Caco-2 (cell line): ENCODE results near the gene MAP3K19. TPM values are rescaled to one million over a fixed set of nuclear protein-coding genes. Genes with fewer than 3 reads are reported as not detected.
"Not testable (repeated sequence)": the region's sequence is repeated elsewhere in the genome, so short reads cannot be mapped to it uniquely, and the experiment has no call there.

Source experiments
- BruUV-seq: library from RNA; stranded (reverse); fragments of 400-500 nt; replicated peaks from 2 replicates; lab custom pipeline; 2021; lab: Mats Ljungman, UMichigan
- CTCF ChIA-PET: fragments of 300-600 bp; sonication (Branson Sonifier 250); formaldehyde crosslinking; loops from one replicate; lab custom pipeline; 2022; ENCODE audit warnings: antibody characterized with exemption; lab: Charles Lee
- POLR2A ChIA-PET: fragments of 300-600 bp; sonication (Branson Sonifier 250); formaldehyde crosslinking; loops from one replicate; lab custom pipeline; 2022; ENCODE audit warnings: antibody characterized with exemption; lab: Charles Lee
- DNase-seq, 2 experiments: peaks; one replicate each; pipeline versions ENCODE4 v3.0.0 to v3.0.0-alpha.2; 2020 to 2022
- H3K27me3 ChIP-seq: replicated peaks from 2 replicates; pipeline ENCODE4 v1.6.0; 2011; ENCODE audit warnings: low read length; ENCODE audit not compliant: control insufficient read depth, insufficient read depth
- H3K36me3 ChIP-seq: 2 replicates; pipeline ENCODE4 v1.5.1; 2011; ENCODE audit warnings: low read length; ENCODE audit not compliant: control insufficient read depth, insufficient read depth
- H3K4me1 ChIP-seq: fragments of 250-450 bp; sonication (Bioruptor Pico); 2 replicates; pipeline ENCODE4 v1.5.1; 2020; ENCODE audit warnings: mild to moderate bottlenecking
- H3K4me3 ChIP-seq: 2 replicates; pipeline ENCODE4 v1.5.1; 2011; ENCODE audit warnings: low read depth, mild to moderate bottlenecking, control low read depth, low read length
- H3K9me3 ChIP-seq: fragments of 250-450 bp; sonication (Bioruptor Pico); 2 replicates; pipeline ENCODE4 v1.5.1; 2020; ENCODE audit warnings: mild to moderate bottlenecking, moderate library complexity
- H3K27ac Mint-ChIP-seq: one replicate; pipeline ENCODE4 v1.8.0; 2022; ENCODE audit warnings: mixed read lengths; ENCODE audit not compliant: unreplicated experiment
- H3K27me3 Mint-ChIP-seq: one replicate; pipeline ENCODE4 v1.8.0; 2022; ENCODE audit warnings: mixed read lengths; ENCODE audit not compliant: insufficient read depth, unreplicated experiment
- H3K36me3 Mint-ChIP-seq: one replicate; pipeline ENCODE4 v1.8.0; 2022; ENCODE audit warnings: mild to moderate bottlenecking, mixed read lengths; ENCODE audit not compliant: insufficient read depth, unreplicated experiment
- H3K4me1 Mint-ChIP-seq: one replicate; pipeline ENCODE4 v1.8.0; 2022; ENCODE audit warnings: low read depth, mixed read lengths; ENCODE audit not compliant: unreplicated experiment
- H3K4me3 Mint-ChIP-seq: one replicate; pipeline ENCODE4 v1.8.0; 2022; ENCODE audit warnings: mild to moderate bottlenecking, moderate library complexity, mixed read lengths; ENCODE audit not compliant: unreplicated experiment
- H3K9me3 Mint-ChIP-seq: one replicate; pipeline ENCODE4 v1.8.0; 2022; ENCODE audit warnings: mixed read lengths; ENCODE audit not compliant: unreplicated experiment
- intact Hi-C: fragments of 100-400 bp; cut with micrococcal nuclease; formaldehyde crosslinking; loops from one replicate; pipeline ENCODE4 v1.10.0; 2022; ENCODE audit not compliant: unreplicated experiment
- total RNA-seq: library from RNA; stranded (reverse); gene quantifications from 2 replicates; pipeline ENCODE4 v1.2.3, GENCODE V29; 2022
- TF ChIP-seq, protein P1 (sequence below), 2 experiments: fragments of 200-600 bp in 1 of 2; IDR thresholded peaks; 1 replicate in 1 of 2; 2 replicates in 1 of 2; pipeline versions ENCODE4 v1.5.1 to v1.8.0; 2011 to 2022; ENCODE audit warnings: antibody characterized with exemption in 1 of 2, control low read depth in 1 of 2, inconsistent platforms in 1 of 2, low read depth in 1 of 2, low read length in 1 of 2, mild to moderate bottlenecking in 1 of 2, moderate library complexity in 1 of 2; ENCODE audit not compliant: insufficient read depth in 1 of 2, severe bottlenecking in 1 of 2, unreplicated experiment in 1 of 2

The MAP3K19 gene
- total RNA-seq, 1 experiment from 2014 or later: not detected

DNA sequence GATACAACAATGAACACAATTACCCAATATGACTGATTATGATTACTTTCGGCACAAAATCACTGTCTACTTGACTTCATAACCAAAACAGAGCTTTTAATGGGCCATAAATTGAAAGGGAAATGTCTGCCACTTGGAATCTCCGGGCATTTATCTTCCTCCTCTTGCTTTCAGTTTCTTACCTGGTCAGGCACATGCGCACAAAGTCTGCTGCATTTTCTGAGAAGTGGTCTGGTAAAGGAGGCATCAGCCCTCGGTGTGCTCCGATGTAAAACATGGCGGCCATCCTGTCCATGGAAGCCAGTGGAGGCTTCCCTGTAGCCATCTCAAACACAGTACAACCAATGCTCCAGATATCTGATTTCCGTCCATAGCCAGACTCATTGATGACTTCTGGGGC is 66.6 kb downstream of the MAP3K19 start:
- Histone ChIP-seq H3K36me3 (no peaks in the 10 kb centered on the region), H3K4me1 (no peaks in the 10 kb centered on the region), H3K4me3 (no peak overlapping the region), H3K27me3 (no peaks in the 10 kb centered on the region; the same call in 1 of the 2 replicates), H3K9me3 (no peaks in the 10 kb centered on the region)
- H3K9me3 Mint-ChIP-seq: no peaks in the 10 kb centered on the region
- DNase-seq: no peak
- H3K4me3 Mint-ChIP-seq: no peak overlapping the region
- intact Hi-C loops: no loop called here
- ChIA-PET POLR2A (no interaction called here), CTCF (no interaction called here)
- H3K27me3 Mint-ChIP-seq: no peaks in the 10 kb centered on the region
- BruUV-seq: no TSS peak
- no peaks in the 10 kb centered on the region for H3K4me1 Mint-ChIP-seq
- H3K27ac Mint-ChIP-seq: no peak overlapping the region
- H3K36me3 Mint-ChIP-seq: no peaks in the 10 kb centered on the region
- TF ChIP-seq, protein P1, sequence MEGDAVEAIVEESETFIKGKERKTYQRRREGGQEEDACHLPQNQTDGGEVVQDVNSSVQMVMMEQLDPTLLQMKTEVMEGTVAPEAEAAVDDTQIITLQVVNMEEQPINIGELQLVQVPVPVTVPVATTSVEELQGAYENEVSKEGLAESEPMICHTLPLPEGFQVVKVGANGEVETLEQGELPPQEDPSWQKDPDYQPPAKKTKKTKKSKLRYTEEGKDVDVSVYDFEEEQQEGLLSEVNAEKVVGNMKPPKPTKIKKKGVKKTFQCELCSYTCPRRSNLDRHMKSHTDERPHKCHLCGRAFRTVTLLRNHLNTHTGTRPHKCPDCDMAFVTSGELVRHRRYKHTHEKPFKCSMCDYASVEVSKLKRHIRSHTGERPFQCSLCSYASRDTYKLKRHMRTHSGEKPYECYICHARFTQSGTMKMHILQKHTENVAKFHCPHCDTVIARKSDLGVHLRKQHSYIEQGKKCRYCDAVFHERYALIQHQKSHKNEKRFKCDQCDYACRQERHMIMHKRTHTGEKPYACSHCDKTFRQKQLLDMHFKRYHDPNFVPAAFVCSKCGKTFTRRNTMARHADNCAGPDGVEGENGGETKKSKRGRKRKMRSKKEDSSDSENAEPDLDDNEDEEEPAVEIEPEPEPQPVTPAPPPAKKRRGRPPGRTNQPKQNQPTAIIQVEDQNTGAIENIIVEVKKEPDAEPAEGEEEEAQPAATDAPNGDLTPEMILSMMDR (IDR thresholded peaks at IDR 0.05; ENCODE audit: insufficient read depth in 1 of 2, low read depth in 1 of 2, low read length in 1 of 2, severe bottlenecking in 1 of 2, unreplicated experiment in 1 of 2): no peak

DNA sequence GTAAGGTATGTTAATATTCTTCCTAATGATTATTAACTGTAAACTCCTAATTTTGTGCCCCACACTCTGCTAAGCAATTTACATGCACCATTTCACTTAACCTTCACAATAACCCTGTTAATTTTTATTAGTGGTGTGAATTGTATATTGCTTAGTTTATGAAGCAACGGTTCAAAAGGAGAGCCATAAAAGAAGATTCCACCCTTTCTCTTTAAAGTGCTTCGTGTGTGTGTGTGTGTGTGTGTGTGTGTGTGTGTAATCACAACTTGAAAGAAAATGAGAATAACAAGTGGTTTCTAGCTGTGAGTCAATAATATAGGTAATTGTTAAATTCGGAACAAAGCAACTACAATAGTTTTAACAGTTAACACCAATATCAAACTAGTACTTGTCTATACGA is 68.0 kb downstream of the MAP3K19 start:
- no TSS peak for BruUV-seq
- Histone ChIP-seq H3K27me3 (no peaks in the 10 kb centered on the region; the same call in 1 of the 2 replicates), H3K4me3 (no peak overlapping the region), H3K36me3 (no peaks in the 10 kb centered on the region), H3K9me3 (no peaks in the 10 kb centered on the region), H3K4me1 (no peaks in the 10 kb centered on the region)
- ChIA-PET CTCF (no interaction called here), POLR2A (no interaction called here)
- Mint-ChIP-seq H3K27me3 (no peaks in the 10 kb centered on the region), H3K4me1 (no peaks in the 10 kb centered on the region), H3K9me3 (no peaks in the 10 kb centered on the region), H3K4me3 (no peak overlapping the region), H3K27ac (no peak overlapping the region), H3K36me3 (no peaks in the 10 kb centered on the region)
- DNase-seq: no peak
- TF ChIP-seq, protein P1 (IDR thresholded peaks at IDR 0.05; ENCODE audit: insufficient read depth in 1 of 2, low read depth in 1 of 2, low read length in 1 of 2, severe bottlenecking in 1 of 2, unreplicated experiment in 1 of 2): no peak
- intact Hi-C loops: no loop called here

DNA sequence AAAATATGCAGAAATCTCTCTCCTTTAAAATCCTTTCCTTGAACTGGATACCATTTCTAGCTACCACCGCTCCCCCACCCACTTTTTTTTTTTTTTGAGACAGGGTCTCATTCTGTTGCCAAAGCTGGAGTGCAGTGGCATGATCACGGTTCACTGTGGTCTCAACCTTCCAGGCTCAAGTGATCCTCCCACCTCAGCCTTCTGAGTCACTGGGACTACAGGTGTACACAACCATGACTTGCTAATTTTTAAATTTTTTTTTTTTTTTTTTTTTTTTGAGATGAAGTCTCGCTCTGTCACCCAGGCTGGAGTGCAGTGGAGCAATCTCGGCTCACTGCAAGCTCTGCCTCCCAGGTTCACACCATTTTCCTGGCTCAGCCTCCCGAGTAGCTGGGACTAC is 70.1 kb downstream of the MAP3K19 start:
- H3K4me3 Mint-ChIP-seq, H3K27ac Mint-ChIP-seq, H3K36me3 Mint-ChIP-seq, H3K9me3 ChIP-seq, H3K4me1 ChIP-seq, intact Hi-C loops, BruUV-seq, H3K36me3 ChIP-seq, H3K4me3 ChIP-seq, H3K4me1 Mint-ChIP-seq, H3K27me3 ChIP-seq, H3K27me3 Mint-ChIP-seq, DNase-seq, POLR2A ChIA-PET: not testable (repeated sequence)
- CTCF ChIA-PET: interaction anchor here (1.0 kb wide), 1 partner anchor 27 kb away, joined by 4 read pairs; no protein-coding TSS in a partner anchor
- peaks cover 16% of the 10 kb centered on the region for H3K9me3 Mint-ChIP-seq
